ENCODE results near the gene SH3RF1. TPM values are rescaled to one million over a fixed set of nuclear protein-coding genes. Genes with fewer than 3 reads are reported as not detected.

SH3RF1 gene
- total RNA-seq, 1 experiment from 2014 or later, result 11.5 TPM

- BruUV-seq (replicated peaks), result no TSS peak
- TF ChIP-seq, protein P1, sequence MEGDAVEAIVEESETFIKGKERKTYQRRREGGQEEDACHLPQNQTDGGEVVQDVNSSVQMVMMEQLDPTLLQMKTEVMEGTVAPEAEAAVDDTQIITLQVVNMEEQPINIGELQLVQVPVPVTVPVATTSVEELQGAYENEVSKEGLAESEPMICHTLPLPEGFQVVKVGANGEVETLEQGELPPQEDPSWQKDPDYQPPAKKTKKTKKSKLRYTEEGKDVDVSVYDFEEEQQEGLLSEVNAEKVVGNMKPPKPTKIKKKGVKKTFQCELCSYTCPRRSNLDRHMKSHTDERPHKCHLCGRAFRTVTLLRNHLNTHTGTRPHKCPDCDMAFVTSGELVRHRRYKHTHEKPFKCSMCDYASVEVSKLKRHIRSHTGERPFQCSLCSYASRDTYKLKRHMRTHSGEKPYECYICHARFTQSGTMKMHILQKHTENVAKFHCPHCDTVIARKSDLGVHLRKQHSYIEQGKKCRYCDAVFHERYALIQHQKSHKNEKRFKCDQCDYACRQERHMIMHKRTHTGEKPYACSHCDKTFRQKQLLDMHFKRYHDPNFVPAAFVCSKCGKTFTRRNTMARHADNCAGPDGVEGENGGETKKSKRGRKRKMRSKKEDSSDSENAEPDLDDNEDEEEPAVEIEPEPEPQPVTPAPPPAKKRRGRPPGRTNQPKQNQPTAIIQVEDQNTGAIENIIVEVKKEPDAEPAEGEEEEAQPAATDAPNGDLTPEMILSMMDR (IDR thresholded peaks at IDR 0.05), result no peak
- no peak for TF ChIP-seq POLR2AphosphoS5 (IDR thresholded peaks at IDR 0.05; ENCODE audit: low read depth, low read length)
- TF ChIP-seq, protein P2, sequence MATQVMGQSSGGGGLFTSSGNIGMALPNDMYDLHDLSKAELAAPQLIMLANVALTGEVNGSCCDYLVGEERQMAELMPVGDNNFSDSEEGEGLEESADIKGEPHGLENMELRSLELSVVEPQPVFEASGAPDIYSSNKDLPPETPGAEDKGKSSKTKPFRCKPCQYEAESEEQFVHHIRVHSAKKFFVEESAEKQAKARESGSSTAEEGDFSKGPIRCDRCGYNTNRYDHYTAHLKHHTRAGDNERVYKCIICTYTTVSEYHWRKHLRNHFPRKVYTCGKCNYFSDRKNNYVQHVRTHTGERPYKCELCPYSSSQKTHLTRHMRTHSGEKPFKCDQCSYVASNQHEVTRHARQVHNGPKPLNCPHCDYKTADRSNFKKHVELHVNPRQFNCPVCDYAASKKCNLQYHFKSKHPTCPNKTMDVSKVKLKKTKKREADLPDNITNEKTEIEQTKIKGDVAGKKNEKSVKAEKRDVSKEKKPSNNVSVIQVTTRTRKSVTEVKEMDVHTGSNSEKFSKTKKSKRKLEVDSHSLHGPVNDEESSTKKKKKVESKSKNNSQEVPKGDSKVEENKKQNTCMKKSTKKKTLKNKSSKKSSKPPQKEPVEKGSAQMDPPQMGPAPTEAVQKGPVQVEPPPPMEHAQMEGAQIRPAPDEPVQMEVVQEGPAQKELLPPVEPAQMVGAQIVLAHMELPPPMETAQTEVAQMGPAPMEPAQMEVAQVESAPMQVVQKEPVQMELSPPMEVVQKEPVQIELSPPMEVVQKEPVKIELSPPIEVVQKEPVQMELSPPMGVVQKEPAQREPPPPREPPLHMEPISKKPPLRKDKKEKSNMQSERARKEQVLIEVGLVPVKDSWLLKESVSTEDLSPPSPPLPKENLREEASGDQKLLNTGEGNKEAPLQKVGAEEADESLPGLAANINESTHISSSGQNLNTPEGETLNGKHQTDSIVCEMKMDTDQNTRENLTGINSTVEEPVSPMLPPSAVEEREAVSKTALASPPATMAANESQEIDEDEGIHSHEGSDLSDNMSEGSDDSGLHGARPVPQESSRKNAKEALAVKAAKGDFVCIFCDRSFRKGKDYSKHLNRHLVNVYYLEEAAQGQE (IDR thresholded peaks at IDR 0.05; ENCODE audit: insufficient read depth in 1 of 2, low read depth in 2 of 2, low read length in 1 of 2), result no peak
- no peak for TF ChIP-seq TCF7L2 (IDR thresholded peaks at IDR 0.05; ENCODE audit: low read depth, low read length)
- no peak for TF ChIP-seq SIN3A (IDR thresholded peaks at IDR 0.05; ENCODE audit: borderline replicate concordance, insufficient read depth, low read depth, low read length)
- Histone ChIP-seq H3K36me3 (ENCODE audit: control insufficient read depth, insufficient read depth, low read length) (no peaks in the 10 kb centered on the region), H3K27ac (ENCODE audit: low read length) (no peak overlapping the region), H3K4me3 (ENCODE audit: low read depth in 2 of 2, low read length in 2 of 2) (no peak overlapping the region), H3K4me1 (ENCODE audit: control insufficient read depth, insufficient read depth, low read length) (no peaks in the 10 kb centered on the region; the same call in 1 of the 2 replicates), H3K9me3 (ENCODE audit: control insufficient read depth, insufficient read depth, low read depth, low read length) (no peaks in the 10 kb centered on the region), H3K27me3 (ENCODE audit: control insufficient read depth, insufficient read depth, low read length) (no peaks in the 10 kb centered on the region)
- POLR2A ChIA-PET, result interaction anchor here (0.5 kb wide), 1 partner anchor 60 kb away, joined by 5 read pairs; no protein-coding TSS in a partner anchor
- ATAC-seq, result no peak
- intact Hi-C loops (cut with micrococcal nuclease; ENCODE audit: unreplicated experiment), result no loop called here
- CTCF ChIA-PET, result no interaction called here
- DNase-seq (ENCODE audit: low read depth, low spot score), result no peak
- in situ Hi-C loops (cut with HindIII; ENCODE audit: low pct_unique_long_range_greater_than_20kb, low sequenced_read_pairs), result no loop called here
These were observed 171.0 kb downstream of the SH3RF1 start for GRCh38 chr4:169099771-169100180.

GRCh38 chr4:169098969-169099690 lies 171.6 kb downstream of the SH3RF1 start:
- POLR2A ChIA-PET, result no interaction called here
- TF ChIP-seq, protein P2 (IDR thresholded peaks at IDR 0.05; ENCODE audit: insufficient read depth in 1 of 2, low read depth in 2 of 2, low read length in 1 of 2), result no peak
- no peak for TF ChIP-seq TCF7L2 (IDR thresholded peaks at IDR 0.05; ENCODE audit: low read depth, low read length)
- TF ChIP-seq SIN3A (IDR thresholded peaks at IDR 0.05; ENCODE audit: borderline replicate concordance, insufficient read depth, low read depth, low read length), result no peak
- no peak for TF ChIP-seq POLR2AphosphoS5 (IDR thresholded peaks at IDR 0.05; ENCODE audit: low read depth, low read length)
- TF ChIP-seq, protein P1 (IDR thresholded peaks at IDR 0.05), result no peak
- H3K27me3 ChIP-seq (ENCODE audit: control insufficient read depth, insufficient read depth, low read length), result no peaks in the 10 kb centered on the region
- H3K9me3 ChIP-seq (ENCODE audit: control insufficient read depth, insufficient read depth, low read depth, low read length), result no peaks in the 10 kb centered on the region
- no peak overlapping the region for H3K27ac ChIP-seq (ENCODE audit: low read length)
- BruUV-seq (replicated peaks), result no TSS peak
- H3K4me3 ChIP-seq (ENCODE audit: low read depth in 2 of 2, low read length in 2 of 2), result no peak overlapping the region
- no peaks in the 10 kb centered on the region; the same call in 1 of the 2 replicates for H3K4me1 ChIP-seq (ENCODE audit: control insufficient read depth, insufficient read depth, low read length)
- DNase-seq (ENCODE audit: low read depth, low spot score), result no peak
- in situ Hi-C loops (cut with HindIII; ENCODE audit: low pct_unique_long_range_greater_than_20kb, low sequenced_read_pairs), result no loop called here
- H3K36me3 ChIP-seq (ENCODE audit: control insufficient read depth, insufficient read depth, low read length), result no peaks in the 10 kb centered on the region
- no peak for ATAC-seq
- intact Hi-C loops (cut with micrococcal nuclease; ENCODE audit: unreplicated experiment), result no loop called here
- CTCF ChIA-PET, result no interaction called here
